Measurements from ENCODE around the gene CHAC1.
A peak's percentile ranks its signal among the peaks of the same experiment; 100 is the strongest.

The CHAC1 gene

GRCh38 chr15:40941528-40942336 is 11.5 kb upstream of the CHAC1 start:
- TF ChIP-seq CTCF (IDR thresholded peaks at IDR 0.05; ENCODE audit: low read length) (peak; percentile 24; the same call in 1 of the 2 replicates), EZH2 (optimal IDR thresholded peaks at IDR 0.05; ENCODE audit: low read depth, low read length) (no peak), EZH2phosphoT487 (IDR thresholded peaks at IDR 0.05; ENCODE audit: low read length) (no peak)
- H3K4me2 ChIP-seq (ENCODE audit: low read depth, low read length) = peak overlapping the region; percentile 93
- peak overlapping the region; percentile 67 for H3K4me3 ChIP-seq (ENCODE audit: low read length)
- peaks cover 23% of the 10 kb centered on the region for H3F3A ChIP-seq (ENCODE audit: insufficient read depth, low read length)
- peak overlapping the region; percentile 98 for H2AFZ ChIP-seq (ENCODE audit: low read length)
- peaks cover 23% of the 10 kb centered on the region for H3K4me1 ChIP-seq (ENCODE audit: low read length)
- H3K9ac ChIP-seq (ENCODE audit: low read length) = peak overlapping the region; percentile 70
- H3K36me3 ChIP-seq (replicated peaks; ENCODE audit: insufficient read depth, low read length) = no peaks in the 10 kb centered on the region
- no peaks in the 10 kb centered on the region for H3K27me3 ChIP-seq (replicated peaks; ENCODE audit: insufficient read depth, low read length)
- no peaks in the 10 kb centered on the region for H4K20me1 ChIP-seq (ENCODE audit: insufficient read depth, low read length)
- DNase-seq = peak; percentile 91
- no peaks in the 10 kb centered on the region for H3K9me3 ChIP-seq (replicated peaks; ENCODE audit: insufficient read depth, low read length)
- peak overlapping the region; percentile 48; the same call in 1 of the 2 replicates for H3K27ac ChIP-seq (ENCODE audit: low read length)
- H3K9me2 ChIP-seq (replicated peaks; ENCODE audit: insufficient read depth, low read length) = no peaks in the 10 kb centered on the region
- no peaks in the 10 kb centered on the region for H3K79me2 ChIP-seq (ENCODE audit: low read length)

GRCh38 chr15:40942337-40942854 is 10.9 kb upstream of the CHAC1 start:
- peaks cover 23% of the 10 kb centered on the region for H3K4me1 ChIP-seq (ENCODE audit: low read length)
- peak overlapping the region; percentile 93 for H3K4me2 ChIP-seq (ENCODE audit: low read depth, low read length)
- peak overlapping the region; percentile 62 for H3K9ac ChIP-seq (ENCODE audit: low read length)
- H3K4me3 ChIP-seq (ENCODE audit: low read length) = peak overlapping the region; percentile 67
- no peak for DNase-seq
- peaks cover 23% of the 10 kb centered on the region for H3F3A ChIP-seq (ENCODE audit: insufficient read depth, low read length)
- no peaks in the 10 kb centered on the region for H3K79me2 ChIP-seq (ENCODE audit: low read length)
- peak overlapping the region; percentile 38; the same call in 1 of the 2 replicates for H3K27ac ChIP-seq (ENCODE audit: low read length)
- no peaks in the 10 kb centered on the region for H4K20me1 ChIP-seq (ENCODE audit: insufficient read depth, low read length)
- TF ChIP-seq EZH2phosphoT487 (IDR thresholded peaks at IDR 0.05; ENCODE audit: low read length) (no peak), CTCF (IDR thresholded peaks at IDR 0.05; ENCODE audit: low read length) (no peak), EZH2 (optimal IDR thresholded peaks at IDR 0.05; ENCODE audit: low read depth, low read length) (no peak)
- no peaks in the 10 kb centered on the region for H3K27me3 ChIP-seq (replicated peaks; ENCODE audit: insufficient read depth, low read length)
- H3K9me3 ChIP-seq (replicated peaks; ENCODE audit: insufficient read depth, low read length) = no peaks in the 10 kb centered on the region
- H3K36me3 ChIP-seq (replicated peaks; ENCODE audit: insufficient read depth, low read length) = no peaks in the 10 kb centered on the region
- H3K9me2 ChIP-seq (replicated peaks; ENCODE audit: insufficient read depth, low read length) = no peaks in the 10 kb centered on the region
- peak overlapping the region; percentile 98 for H2AFZ ChIP-seq (ENCODE audit: low read length)

- Histone ChIP-seq H3K27me3 (replicated peaks; ENCODE audit: insufficient read depth, low read length) (no peaks in the 10 kb centered on the region), H3K79me2 (ENCODE audit: low read length) (no peaks in the 10 kb centered on the region), H3K9ac (ENCODE audit: low read length) (peak overlapping the region; percentile 62; the same call in 1 of the 2 replicates), H4K20me1 (ENCODE audit: insufficient read depth, low read length) (no peaks in the 10 kb centered on the region), H3K36me3 (replicated peaks; ENCODE audit: insufficient read depth, low read length) (no peaks in the 10 kb centered on the region), H2AFZ (ENCODE audit: low read length) (peak overlapping the region; percentile 98; the same call in 1 of the 2 replicates), H3K4me3 (ENCODE audit: low read length) (peak overlapping the region; percentile 67; the same call in 1 of the 2 replicates), H3K9me3 (replicated peaks; ENCODE audit: insufficient read depth, low read length) (no peaks in the 10 kb centered on the region), H3K4me1 (ENCODE audit: low read length) (peaks cover 23% of the 10 kb centered on the region), H3K9me2 (replicated peaks; ENCODE audit: insufficient read depth, low read length) (no peaks in the 10 kb centered on the region), H3K27ac (ENCODE audit: low read length) (no peak overlapping the region), H3K4me2 (ENCODE audit: low read depth, low read length) (peak overlapping the region; percentile 93; the same call in 1 of the 2 replicates), H3F3A (ENCODE audit: insufficient read depth, low read length) (peaks cover 23% of the 10 kb centered on the region)
- DNase-seq = no peak
- TF ChIP-seq EZH2phosphoT487 (IDR thresholded peaks at IDR 0.05; ENCODE audit: low read length) (no peak), EZH2 (optimal IDR thresholded peaks at IDR 0.05; ENCODE audit: low read depth, low read length) (no peak), CTCF (IDR thresholded peaks at IDR 0.05; ENCODE audit: low read length) (no peak)
These were observed 10.4 kb upstream of the CHAC1 start for GRCh38 chr15:40942878-40943277.
